HepG2 (cell line): ENCODE data around the gene B4GALT4. TPM values are rescaled to one million over a fixed set of nuclear protein-coding genes. Genes with fewer than 3 reads are reported as not detected.

Source experiments
- ATAC-seq: fragments of 200-7000 bp; cut with Tn5 transposase; 3 replicates; pipeline ENCODE4 v1.9.1; 2020; ENCODE audit warnings: mild to moderate bottlenecking, moderate library complexity
- BruUV-seq: library from RNA; stranded (reverse); fragments of 400-500 nt; replicated peaks from 2 replicates; lab custom pipeline; 2021; lab: Mats Ljungman, UMichigan
- CTCF ChIA-PET: fragments of 300-600 bp; formaldehyde crosslinking; extraction: SDS; loops from one replicate; lab custom pipeline; 2021; ENCODE audit warnings: low total read pairs, inconsistent platforms, low intra/inter-chr PET ratio; lab: Yijun Ruan, JAX
- POLR2A ChIA-PET: fragments of 350-600 bp; sonication (Branson Sonifier 250); formaldehyde crosslinking; loops from one replicate; lab custom pipeline; 2020; ENCODE audit warnings: antibody characterized with exemption, inconsistent platforms; lab: Yijun Ruan, JAX
- DNase-seq: peaks from one replicate; pipeline ENCODE4 v3.0.0-alpha.2; 2015; ENCODE audit warnings: low spot score
- FAIRE-seq: peaks from 3 replicates; lab custom pipeline; 2011; peaks lifted over from hg19 to GRCh38; lab: Jason Lieb, UNC
- H2AFZ ChIP-seq: one replicate; pipeline ENCODE4 v1.6.1; 2011; ENCODE audit warnings: low read length, inconsistent platforms
- H3K27ac ChIP-seq: fragments of 300-600 bp; 3 replicates; pipeline ENCODE4 v1.8.0; 2011; ENCODE audit warnings: mixed run types, mild to moderate bottlenecking, mixed read lengths, low read length, inconsistent platforms; ENCODE audit not compliant: insufficient read depth; ENCODE audit errors: extremely low read length
- H3K27me3 ChIP-seq, 2 experiments: fragments of 200-600 bp in 1 of 2; 2 replicates in 1 of 2; 3 replicates in 1 of 2; pipeline versions ENCODE4 v1.6.0 to v1.8.0; 2011; ENCODE audit warnings: low read length in 2 of 2, mild to moderate bottlenecking in 2 of 2, moderate library complexity in 2 of 2, inconsistent platforms in 1 of 2; ENCODE audit not compliant: insufficient read depth in 2 of 2, control insufficient read depth in 1 of 2
- H3K36me3 ChIP-seq, 2 experiments: fragments of 200-600 bp in 1 of 2; replicated peaks in 1 of 2; 2 replicates in 1 of 2; 3 replicates in 1 of 2; pipeline versions ENCODE4 v1.5.1 to v1.8.0; 2011; ENCODE audit warnings: low read length in 2 of 2, inconsistent platforms in 1 of 2; ENCODE audit not compliant: insufficient read depth in 2 of 2, control insufficient read depth in 1 of 2
- H3K4me1 ChIP-seq: 2 replicates; pipeline ENCODE4 v1.5.1; 2012; ENCODE audit warnings: low read length, inconsistent platforms; ENCODE audit not compliant: insufficient read depth
- H3K4me2 ChIP-seq: 2 replicates; pipeline ENCODE4 v1.6.0; 2011; ENCODE audit warnings: low read depth, low read length, inconsistent platforms
- H3K4me3 ChIP-seq, 3 experiments: fragments of 200-600 bp in 1 of 3; sonication (generic), shearing (Covaris generic) in 1 of 3; replicated peaks in 1 of 3; 2 replicates each; pipeline ENCODE4 v1.5.1; 2011 to 2016; ENCODE audit warnings: low read length in 3 of 3, inconsistent platforms in 2 of 3, low read depth in 2 of 3, mild to moderate bottlenecking in 2 of 3, control low read depth in 1 of 3, mixed read lengths in 1 of 3; ENCODE audit not compliant: insufficient read depth in 1 of 3
- H3K79me2 ChIP-seq: one replicate; pipeline ENCODE4 v1.6.1; 2011; ENCODE audit warnings: low read length, inconsistent platforms; ENCODE audit not compliant: insufficient read depth
- H3K9ac ChIP-seq: 2 replicates; pipeline ENCODE4 v1.6.0; 2011; ENCODE audit warnings: mild to moderate bottlenecking, low read depth, low read length, inconsistent platforms; ENCODE audit not compliant: insufficient read depth
- H3K9me3 ChIP-seq: 2 replicates; pipeline ENCODE4 v1.5.1; 2012; ENCODE audit warnings: mild to moderate bottlenecking, low read length
- H4K20me1 ChIP-seq: 2 replicates; pipeline ENCODE4 v1.6.0; 2011; ENCODE audit warnings: inconsistent platforms, mild to moderate bottlenecking, low read length, moderate library complexity; ENCODE audit not compliant: insufficient read depth
- GABPB1 ChIP-seq: IDR thresholded peaks from 2 replicates; pipeline ENCODE4 v1.6.1; 2016; ENCODE audit warnings: mild to moderate bottlenecking, missing genetic modification reagents, moderate library complexity, missing compliant biosample characterization
- GATAD2A ChIP-seq: IDR thresholded peaks from 2 replicates; pipeline ENCODE4 v1.6.1; 2016
- HINFP ChIP-seq: sonication (generic); formaldehyde crosslinking; IDR thresholded peaks from 2 replicates; pipeline ENCODE4 v1.4.0; 2020; ENCODE audit warnings: low read depth, mild to moderate bottlenecking, missing genetic modification reagents
- RBAK ChIP-seq: sonication (generic); formaldehyde crosslinking; IDR thresholded peaks from 2 replicates; pipeline ENCODE4 v1.5.1; 2020; ENCODE audit warnings: mild to moderate bottlenecking, missing genetic modification reagents
- SIX1 ChIP-seq: sonication (generic); formaldehyde crosslinking; IDR thresholded peaks from 2 replicates; pipeline ENCODE4 v1.4.0; 2020; ENCODE audit warnings: missing genetic modification reagents, borderline replicate concordance
- SP4 ChIP-seq: sonication (generic); formaldehyde crosslinking; IDR thresholded peaks from 2 replicates; pipeline ENCODE4 v1.8.1; 2023; ENCODE audit warnings: mild to moderate bottlenecking, missing genetic modification reagents
- ZBTB44 ChIP-seq: sonication (generic); formaldehyde crosslinking; IDR thresholded peaks from 2 replicates; pipeline ENCODE4 v1.4.0; 2020; ENCODE audit warnings: missing genetic modification reagents
- ZMYM3 ChIP-seq: sonication (generic); formaldehyde crosslinking; IDR thresholded peaks from 2 replicates; pipeline ENCODE4 v1.5.1; 2020; ENCODE audit warnings: mild to moderate bottlenecking, missing genetic modification reagents
- ZNF30 ChIP-seq: sonication (generic); formaldehyde crosslinking; IDR thresholded peaks from 2 replicates; pipeline ENCODE4 v1.5.0; 2020; ENCODE audit warnings: mild to moderate bottlenecking, missing genetic modification reagents
- ZNF512 ChIP-seq: sonication (generic); formaldehyde crosslinking; IDR thresholded peaks from 2 replicates; pipeline ENCODE4 v1.4.0; 2020; ENCODE audit warnings: mild to moderate bottlenecking, missing genetic modification reagents
- ZNF614 ChIP-seq: IDR thresholded peaks from 2 replicates; pipeline ENCODE4 v1.6.1; 2018; ENCODE audit warnings: missing biosample characterization, missing genetic modification reagents, inconsistent platforms, borderline replicate concordance
- WGBS: methylation state at CpG from one replicate; pipeline ENCODE4 v1.1.6; 2017; ENCODE audit warnings: low lambda C conversion rate; 5-methylcytosine and 5-hydroxymethylcytosine counted together
- in situ Hi-C: cut with HindIII; loops from 2 replicates; pipeline ENCODE4 v1.10.0; 2017; ENCODE audit warnings: low pct_unique_long_range_greater_than_20kb; ENCODE audit not compliant: extremely low pct_ligation_motif_present
- intact Hi-C: fragments of 100-400 bp; cut with micrococcal nuclease; formaldehyde crosslinking; loops from one replicate; pipeline ENCODE4 v1.10.0; 2022; ENCODE audit not compliant: unreplicated experiment
- polyA plus RNA-seq, 8 experiments: library from polyadenylated mRNA; depleted of rRNA in 3 of 8; stranded (reverse) in 7 of 8; unstranded in 1 of 8; fragments of >200 nt; fragmentation: Illumina TruSeq in 4 of 8; extraction: Trizol in 4 of 8; gene quantifications; 2 replicates each; pipeline versions ENCODE4 v1.2.1 to v1.2.3, GENCODE V29; 2011 to 2016; ENCODE audit warnings: low read depth in 4 of 8, missing spikeins in 1 of 8, mixed read lengths in 1 of 8; ENCODE audit not compliant: insufficient read depth in 1 of 8
- total RNA-seq, 5 experiments: library from RNA; depleted of rRNA; stranded (reverse); fragments of >200 nt; fragmentation: Illumina TruSeq; extraction: Trizol; gene quantifications; 2 replicates each; pipeline ENCODE4 v1.2.3, GENCODE V29; 2016; ENCODE audit warnings: low read depth in 1 of 5
- TF ChIP-seq, protein P1 (sequence below): sonication (generic); formaldehyde crosslinking; IDR thresholded peaks from 2 replicates; pipeline ENCODE4; 2020; ENCODE audit warnings: missing genetic modification reagents, mild to moderate bottlenecking, borderline replicate concordance

Gene B4GALT4
- total and polyA plus RNA-seq, 2 of the 13 experiments (the other 11 are each of a cell fraction or from before 2014, with no cell fraction given), result 16.9 to 29.0 TPM

GRCh38 chr3:119245778-119246177 lies 5.1 kb upstream of the B4GALT4 start:
- H2AFZ ChIP-seq, result no peak overlapping the region
- in situ Hi-C loops (loop anchor here (5.0 kb wide), 1 partner anchor 98 kb away; the partner anchor contains the start of gene TEX55), intact Hi-C loops (no loop called here)
- H3K4me2 ChIP-seq, result no peak overlapping the region
- no peak for DNase-seq
- no peaks in the 10 kb centered on the region for H3K36me3 ChIP-seq
- ATAC-seq, result no peak
- 63% methylated on average over 1 of the region's 2 CpGs for WGBS
- TF ChIP-seq SIX1 (CRISPR knock-in tag) (no peak), HINFP (CRISPR knock-in tag) (no peak), SP4 (no peak), GATAD2A (no peak), RBAK (CRISPR knock-in tag) (no peak), ZBTB44 (no peak), ZNF512 (CRISPR knock-in tag) (no peak), ZNF30 (CRISPR knock-in tag) (no peak), GABPB1 (CRISPR knock-in tag) (no peak), ZNF614 (CRISPR knock-in tag) (no peak), ZMYM3 (CRISPR knock-in tag) (no peak)
- TF ChIP-seq, protein P1, sequence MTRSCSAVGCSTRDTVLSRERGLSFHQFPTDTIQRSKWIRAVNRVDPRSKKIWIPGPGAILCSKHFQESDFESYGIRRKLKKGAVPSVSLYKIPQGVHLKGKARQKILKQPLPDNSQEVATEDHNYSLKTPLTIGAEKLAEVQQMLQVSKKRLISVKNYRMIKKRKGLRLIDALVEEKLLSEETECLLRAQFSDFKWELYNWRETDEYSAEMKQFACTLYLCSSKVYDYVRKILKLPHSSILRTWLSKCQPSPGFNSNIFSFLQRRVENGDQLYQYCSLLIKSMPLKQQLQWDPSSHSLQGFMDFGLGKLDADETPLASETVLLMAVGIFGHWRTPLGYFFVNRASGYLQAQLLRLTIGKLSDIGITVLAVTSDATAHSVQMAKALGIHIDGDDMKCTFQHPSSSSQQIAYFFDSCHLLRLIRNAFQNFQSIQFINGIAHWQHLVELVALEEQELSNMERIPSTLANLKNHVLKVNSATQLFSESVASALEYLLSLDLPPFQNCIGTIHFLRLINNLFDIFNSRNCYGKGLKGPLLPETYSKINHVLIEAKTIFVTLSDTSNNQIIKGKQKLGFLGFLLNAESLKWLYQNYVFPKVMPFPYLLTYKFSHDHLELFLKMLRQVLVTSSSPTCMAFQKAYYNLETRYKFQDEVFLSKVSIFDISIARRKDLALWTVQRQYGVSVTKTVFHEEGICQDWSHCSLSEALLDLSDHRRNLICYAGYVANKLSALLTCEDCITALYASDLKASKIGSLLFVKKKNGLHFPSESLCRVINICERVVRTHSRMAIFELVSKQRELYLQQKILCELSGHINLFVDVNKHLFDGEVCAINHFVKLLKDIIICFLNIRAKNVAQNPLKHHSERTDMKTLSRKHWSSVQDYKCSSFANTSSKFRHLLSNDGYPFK (CRISPR knock-in tag), result no peak
- H4K20me1 ChIP-seq, result no peaks in the 10 kb centered on the region
- CTCF ChIA-PET, result no interaction called here
- no peak overlapping the region for H3K27ac ChIP-seq
- no peak overlapping the region for H3K4me3 ChIP-seq
- H3K4me1 ChIP-seq, result 0 out of 2 replicates have a peak, but pooled peaks cover 10% of the 10 kb centered on the region
- POLR2A ChIA-PET, result no interaction called here
- no TSS peak for BruUV-seq
- H3K9ac ChIP-seq, result no peak overlapping the region
- H3K27me3 ChIP-seq, result no peaks in the 10 kb centered on the region
- H3K9me3 ChIP-seq, result peaks cover 5% of the 10 kb centered on the region; the same call in 1 of the 2 replicates
- no peaks in the 10 kb centered on the region for H3K79me2 ChIP-seq
- no peak for FAIRE-seq
